ENCODE measurements around the gene HOXC13. TPM values are rescaled to one million over a fixed set of nuclear protein-coding genes. Genes with fewer than 3 reads are reported as not detected.

Gene HOXC13
- total and polyA plus RNA-seq, 9 of the 15 experiments (the other 6 are each of a cell fraction or from before 2014, with no cell fraction given): 0.03 to 0.29 (median 0.17) TPM; not detected in 2

- TF ChIP-seq STAT5B (CRISPR knock-in tag; IDR thresholded peaks at IDR 0.05) (no peak), ZBTB12 (CRISPR knock-in tag; IDR thresholded peaks at IDR 0.05) (no peak), ZNF407 (IDR thresholded peaks at IDR 0.05; ENCODE audit: low read depth) (no peak), CHCHD3 (CRISPR knock-in tag; IDR thresholded peaks at IDR 0.05) (no peak), CCNT2 (IDR thresholded peaks at IDR 0.05; ENCODE audit: borderline replicate concordance, extremely low read depth, insufficient read length, low read depth, low read length) (no peak), ZNF785 (CRISPR knock-in tag; IDR thresholded peaks at IDR 0.05) (no peak), CREBBP (IDR thresholded peaks at IDR 0.05; ENCODE audit: low read depth, low read length) (no peak), CBX1 (IDR thresholded peaks at IDR 0.05; ENCODE audit: low read depth) (no peak), ZNF644 (tag; IDR thresholded peaks at IDR 0.05; ENCODE audit: low read depth) (no peak), ELF1 (tag; IDR thresholded peaks at IDR 0.05) (no peak), CREB3 (tag; conservative IDR thresholded peaks at IDR 0.05; ENCODE audit: low read depth) (no peak), CHD1 (IDR thresholded peaks at IDR 0.05; ENCODE audit: low read length) (no peak), ZNF586 (CRISPR knock-in tag; conservative IDR thresholded peaks at IDR 0.05) (no peak), NR3C1 (CRISPR knock-in tag; IDR thresholded peaks at IDR 0.05) (no peak), ZNF124 (CRISPR knock-in tag; IDR thresholded peaks at IDR 0.05) (no peak), RFX5 (IDR thresholded peaks at IDR 0.05; ENCODE audit: low read depth, low read length) (no peak), L3MBTL2 (IDR thresholded peaks at IDR 0.05) (no peak), CEBPB (tag; IDR thresholded peaks at IDR 0.05) (no peak)
Observed at GRCh38 chr12:53948650-53949593, 10.3 kb downstream of the HOXC13 start (continued).

Data from K562 (cell line).